Endothelial cell of umbilical vein (primary cell): ENCODE results near the gene ATG7. TPM values are rescaled to one million over a fixed set of nuclear protein-coding genes. Genes with fewer than 3 reads are reported as not detected.

Experiments used
- BruUV-seq: library from RNA; stranded (reverse); fragments of 400-500 nt; replicated peaks from 2 replicates; lab custom pipeline; 2021; lab: Mats Ljungman, UMichigan
- CTCF ChIA-PET: fragments of 300-600, 350-600 bp; sonication (Branson Sonifier 250); formaldehyde crosslinking; loops from one replicate; lab custom pipeline; 2021; ENCODE audit warnings: antibody characterized with exemption, inconsistent platforms; lab: Charles Lee
- POLR2A ChIA-PET: fragments of 300-600, 350-600 bp; sonication (Branson Sonifier 250); formaldehyde crosslinking; loops from one replicate; lab custom pipeline; 2021; ENCODE audit warnings: antibody characterized with exemption, inconsistent platforms; lab: Charles Lee
- DNase-seq: peaks from one replicate; pipeline ENCODE4 v3.0.0-alpha.2; 2011; ENCODE audit warnings: low read depth, low spot score
- FAIRE-seq: peaks from 2 replicates; lab custom pipeline; 2011; peaks lifted over from hg19 to GRCh38; lab: Jason Lieb, UNC
- H2AFZ ChIP-seq: 2 replicates; pipeline ENCODE4 v1.6.0; 2012; ENCODE audit warnings: low read depth, low read length, control low read depth, inconsistent platforms
- H3K27ac ChIP-seq: 2 replicates; pipeline ENCODE4 v1.5.1; 2011; ENCODE audit warnings: low read depth, mild to moderate bottlenecking, control low read depth, low read length, moderate library complexity; ENCODE audit not compliant: insufficient read depth
- H3K27me3 ChIP-seq, 2 experiments: 2 replicates each; pipeline versions ENCODE4 v1.6.0 to v1.6.1; 2011; ENCODE audit warnings: low read length in 2 of 2, mixed read lengths in 1 of 2; ENCODE audit not compliant: control insufficient read depth in 2 of 2, insufficient read depth in 2 of 2
- H3K36me3 ChIP-seq, 2 experiments: 2 replicates in 1 of 2; 3 replicates in 1 of 2; pipeline ENCODE4 v1.5.1; 2011; ENCODE audit warnings: low read length in 2 of 2, mild to moderate bottlenecking in 1 of 2, moderate library complexity in 1 of 2; ENCODE audit not compliant: control insufficient read depth in 2 of 2, insufficient read depth in 2 of 2; ENCODE audit errors: extremely low read depth in 1 of 2
- H3K4me1 ChIP-seq: 3 replicates; pipeline ENCODE4 v1.5.1; 2011; ENCODE audit warnings: mild to moderate bottlenecking, low read length; ENCODE audit not compliant: control insufficient read depth, insufficient read depth; ENCODE audit errors: extremely low read depth
- H3K4me2 ChIP-seq: 2 replicates; pipeline ENCODE4 v1.6.1; 2011; ENCODE audit warnings: low read length, control low read depth, mixed read lengths; ENCODE audit not compliant: insufficient read depth
- H3K4me3 ChIP-seq, 3 experiments: fragments of 200-600 bp in 1 of 3; sonication (generic), shearing (Covaris generic) in 1 of 3; replicated peaks in 1 of 3; 2 replicates each; pipeline ENCODE4 v1.5.1; 2011 to 2016; ENCODE audit warnings: control low read depth in 3 of 3, low read length in 3 of 3, mild to moderate bottlenecking in 2 of 3, inconsistent platforms in 1 of 3, low read depth in 1 of 3, moderate library complexity in 1 of 3; ENCODE audit not compliant: insufficient read depth in 1 of 3
- H3K79me2 ChIP-seq: 2 replicates; pipeline ENCODE4 v1.6.0; 2012; ENCODE audit warnings: low read length, inconsistent platforms; ENCODE audit not compliant: control insufficient read depth, insufficient read depth
- H3K9ac ChIP-seq: replicated peaks from 2 replicates; pipeline ENCODE3; 2011; ENCODE audit warnings: low read length, control low read depth; ENCODE audit not compliant: insufficient read depth; ENCODE audit errors: extremely low read depth
- H3K9me1 ChIP-seq: replicated peaks from 3 replicates; pipeline ENCODE4 v1.6.0; 2011; ENCODE audit warnings: mild to moderate bottlenecking, low read length; ENCODE audit not compliant: control insufficient read depth, insufficient read depth; ENCODE audit errors: extremely low read depth
- H3K9me3 ChIP-seq: replicated peaks from 2 replicates; pipeline ENCODE4 v1.5.1; 2012; ENCODE audit warnings: low read length, inconsistent platforms; ENCODE audit not compliant: control insufficient read depth, insufficient read depth
- H4K20me1 ChIP-seq: replicated peaks from 2 replicates; pipeline ENCODE3; 2011; ENCODE audit warnings: mild to moderate bottlenecking, low read length; ENCODE audit not compliant: control insufficient read depth, insufficient read depth; ENCODE audit errors: extremely low read depth
- EZH2 ChIP-seq: IDR thresholded peaks from 2 replicates; pipeline ENCODE4 v1.6.1; 2012; ENCODE audit warnings: borderline replicate concordance, low read depth, mild to moderate bottlenecking, moderate library complexity, low read length, inconsistent platforms; ENCODE audit not compliant: severe bottlenecking
- FOS ChIP-seq: IDR thresholded peaks from 2 replicates; pipeline ENCODE4 v1.6.1; 2011; ENCODE audit warnings: mild to moderate bottlenecking, low read length, moderate library complexity, borderline replicate concordance; ENCODE audit not compliant: insufficient read depth
- GATA2 ChIP-seq: IDR thresholded peaks from 2 replicates; pipeline ENCODE4 v1.7.0; 2011; ENCODE audit warnings: low read depth, mild to moderate bottlenecking, moderate library complexity, mixed read lengths, low read length; ENCODE audit not compliant: insufficient read length, insufficient read depth
- JUN ChIP-seq: IDR thresholded peaks from 2 replicates; pipeline ENCODE4 v1.6.1; 2011; ENCODE audit warnings: borderline replicate concordance, low read depth; ENCODE audit not compliant: insufficient read length, insufficient read depth
- MYC ChIP-seq: IDR thresholded peaks from one replicate; pipeline ENCODE4 v1.6.1; 2011; ENCODE audit warnings: mild to moderate bottlenecking, low read depth, low read length
- POLR2A ChIP-seq: IDR thresholded peaks from 2 replicates; pipeline ENCODE4 v1.6.1; 2012; ENCODE audit warnings: low read depth, mild to moderate bottlenecking, control low read depth, low read length
- POLR2AphosphoS5 ChIP-seq: IDR thresholded peaks from 2 replicates; pipeline ENCODE4 v1.6.1; 2012; ENCODE audit warnings: low read depth, mild to moderate bottlenecking, control low read depth, low read length, moderate library complexity; ENCODE audit not compliant: insufficient read depth
- dilution Hi-C: fragments of 300-500 bp; cut with MboI; formaldehyde crosslinking; loops from one replicate; pipeline ENCODE4 v1.15.0; 2019; ENCODE audit warnings: low sequenced_read_pairs; ENCODE audit not compliant: extremely low pct_ligation_motif_present
- intact Hi-C: fragments of 100-400 bp; cut with micrococcal nuclease; formaldehyde crosslinking; loops from one replicate; pipeline ENCODE4 v1.10.0; 2022
- polyA plus RNA-seq, 4 experiments: library from polyadenylated mRNA; depleted of rRNA in 3 of 4; stranded (reverse) in 3 of 4; unstranded in 1 of 4; fragments of >200 nt; gene quantifications; 2 replicates each; pipeline versions ENCODE4 v1.2.1 to v1.2.3, GENCODE V29; 2011 to 2012; ENCODE audit warnings: missing spikeins in 1 of 4
- total RNA-seq: library from RNA; stranded (reverse); gene quantifications from 2 replicates; pipeline ENCODE4 v1.2.3, GENCODE V29; 2021
- TF ChIP-seq, protein P1 (sequence below): IDR thresholded peaks from 2 replicates; pipeline ENCODE4 v1.6.1; 2011; ENCODE audit not compliant: insufficient read depth, insufficient read length
- TF ChIP-seq, protein P2 (sequence below), 2 donors: IDR thresholded peaks; 1 replicate in 1 of 2; 2 replicates in 1 of 2; pipeline ENCODE4 v1.5.1; 2011; ENCODE audit warnings: low read length in 2 of 2, mild to moderate bottlenecking in 2 of 2, moderate library complexity in 2 of 2, control low read depth in 1 of 2, inconsistent platforms in 1 of 2, low read depth in 1 of 2; ENCODE audit not compliant: insufficient read depth in 1 of 2; ENCODE audit errors: extremely low read depth in 1 of 2

The ATG7 gene
- total and polyA plus RNA-seq, 2 donors (not counting 3 experiments of a cell fraction or from before 2014, with no cell fraction given) = 30.8 to 48.3 TPM

DNA sequence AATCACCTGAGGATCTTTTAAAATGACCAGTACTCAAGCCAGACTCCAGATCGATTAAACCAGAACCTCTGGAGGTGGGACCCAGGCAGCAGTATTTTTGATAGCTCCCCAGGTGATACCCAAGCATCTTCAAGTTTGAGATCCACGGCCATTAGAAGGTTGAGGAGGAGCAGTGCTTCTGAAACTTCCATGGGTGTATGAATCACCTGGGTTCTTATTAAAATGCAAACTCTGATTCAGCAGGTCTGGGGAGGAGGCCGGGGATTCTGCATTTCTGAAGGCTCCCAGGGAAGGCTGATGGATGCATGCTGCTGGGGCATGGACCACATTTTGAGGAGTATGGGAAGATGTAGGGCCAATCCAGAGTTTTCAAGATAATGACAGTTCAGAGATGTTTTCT, 55.4 kb downstream of the ATG7 start:
- Histone ChIP-seq H2AFZ (no peak overlapping the region), H3K9me3 (no peaks in the 10 kb centered on the region), H3K36me3 (peaks cover 2% of the 10 kb centered on the region in 2 experiments), H3K27ac (peak overlapping the region; percentile 56), H3K4me2 (peak overlapping the region; percentile 55), H3K9ac (no peak overlapping the region), H3K9me1 (no peaks in the 10 kb centered on the region), H3K4me3 (no peak overlapping the region), H3K79me2 (no peaks in the 10 kb centered on the region), H4K20me1 (no peaks in the 10 kb centered on the region), H3K4me1 (peaks cover 40% of the 10 kb centered on the region), H3K27me3 (no peaks in the 10 kb centered on the region)
- CTCF ChIA-PET = interaction anchor here (1.0 to 1.5 kb wide), 4 partner anchors 25 to 172 kb away, joined by 4 to 6 read pairs (median 5); partner anchors contain the start of gene ATG7
- dilution Hi-C loops = no loop called here
- TF ChIP-seq FOS = no peak
- TF ChIP-seq EZH2 = no peak
- TF ChIP-seq POLR2A = no peak
- no peak for TF ChIP-seq JUN
- TF ChIP-seq, protein P1, sequence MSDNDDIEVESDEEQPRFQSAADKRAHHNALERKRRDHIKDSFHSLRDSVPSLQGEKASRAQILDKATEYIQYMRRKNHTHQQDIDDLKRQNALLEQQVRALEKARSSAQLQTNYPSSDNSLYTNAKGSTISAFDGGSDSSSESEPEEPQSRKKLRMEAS = no peak
- TF ChIP-seq GATA2 = no peak
- TF ChIP-seq POLR2AphosphoS5 = no peak
- TF ChIP-seq, protein P2, sequence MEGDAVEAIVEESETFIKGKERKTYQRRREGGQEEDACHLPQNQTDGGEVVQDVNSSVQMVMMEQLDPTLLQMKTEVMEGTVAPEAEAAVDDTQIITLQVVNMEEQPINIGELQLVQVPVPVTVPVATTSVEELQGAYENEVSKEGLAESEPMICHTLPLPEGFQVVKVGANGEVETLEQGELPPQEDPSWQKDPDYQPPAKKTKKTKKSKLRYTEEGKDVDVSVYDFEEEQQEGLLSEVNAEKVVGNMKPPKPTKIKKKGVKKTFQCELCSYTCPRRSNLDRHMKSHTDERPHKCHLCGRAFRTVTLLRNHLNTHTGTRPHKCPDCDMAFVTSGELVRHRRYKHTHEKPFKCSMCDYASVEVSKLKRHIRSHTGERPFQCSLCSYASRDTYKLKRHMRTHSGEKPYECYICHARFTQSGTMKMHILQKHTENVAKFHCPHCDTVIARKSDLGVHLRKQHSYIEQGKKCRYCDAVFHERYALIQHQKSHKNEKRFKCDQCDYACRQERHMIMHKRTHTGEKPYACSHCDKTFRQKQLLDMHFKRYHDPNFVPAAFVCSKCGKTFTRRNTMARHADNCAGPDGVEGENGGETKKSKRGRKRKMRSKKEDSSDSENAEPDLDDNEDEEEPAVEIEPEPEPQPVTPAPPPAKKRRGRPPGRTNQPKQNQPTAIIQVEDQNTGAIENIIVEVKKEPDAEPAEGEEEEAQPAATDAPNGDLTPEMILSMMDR (IDR thresholded peaks at IDR 0.05; ENCODE audit: extremely low read depth in 1 of 2, insufficient read depth in 1 of 2, low read depth in 1 of 2, low read length in 2 of 2) = no peak
- TF ChIP-seq MYC = no peak
- intact Hi-C loops = loop anchor here (1.0 kb wide), 2 partner anchors 39 to 89 kb away; no protein-coding TSS in a partner anchor
- POLR2A ChIA-PET = no interaction called here
- BruUV-seq = no TSS peak
- DNase-seq (no peak), FAIRE-seq (no peak)
